GM23338 (cell line): Measurements from ENCODE around the gene FAM136A. TPM values are rescaled to one million over a fixed set of nuclear protein-coding genes. Genes with fewer than 3 reads are reported as not detected.

Experiments used
- ATAC-seq: fragments of 200-7000 bp; cut with Tn5 transposase; 3 replicates; pipeline ENCODE4 v1.9.1; 2020
- DNase-seq: peaks from one replicate; pipeline ENCODE4 v3.0.0-alpha.2; 2015; ENCODE audit warnings: low spot score
- H2AFZ ChIP-seq: fragments of 200-600 bp; sonication (generic); 2 replicates; pipeline ENCODE4 v1.8.0; 2016; ENCODE audit warnings: antibody characterized with exemption, mild to moderate bottlenecking, moderate library complexity
- H3F3A ChIP-seq: fragments of 200-600 bp; sonication (generic); replicated peaks from 2 replicates; pipeline ENCODE4 v1.8.0; 2017; ENCODE audit warnings: antibody characterized with exemption, mixed run types, low read depth
- H3K27ac ChIP-seq: fragments of 200-600 bp; sonication (generic); 2 replicates; pipeline ENCODE4 v1.6.1; 2016; ENCODE audit warnings: low read depth
- H3K27me3 ChIP-seq: fragments of 200-600 bp; sonication (generic); 2 replicates; pipeline ENCODE4 v1.8.0; 2016; ENCODE audit warnings: mild to moderate bottlenecking, mixed run types, moderate library complexity; ENCODE audit not compliant: insufficient read depth
- H3K36me3 ChIP-seq: fragments of 200-600 bp; sonication (generic); 2 replicates; pipeline ENCODE4 v1.8.0; 2016; ENCODE audit warnings: mild to moderate bottlenecking; ENCODE audit not compliant: insufficient read depth
- H3K4me1 ChIP-seq: fragments of 200-600 bp; sonication (generic); 2 replicates; pipeline ENCODE4 v1.8.0; 2016; ENCODE audit warnings: mild to moderate bottlenecking, moderate library complexity; ENCODE audit not compliant: insufficient read depth
- H3K4me2 ChIP-seq: fragments of 200-600 bp; sonication (generic); 2 replicates; pipeline ENCODE4 v1.7.1; 2017; ENCODE audit warnings: mixed run types
- H3K4me3 ChIP-seq: fragments of 200-600 bp; sonication (generic); 2 replicates; pipeline ENCODE4 v1.6.1; 2016; ENCODE audit warnings: mixed run types
- H3K79me2 ChIP-seq: fragments of 200-600 bp; sonication (generic); replicated peaks from 2 replicates; pipeline ENCODE4 v1.8.0; 2017; ENCODE audit warnings: mild to moderate bottlenecking; ENCODE audit not compliant: insufficient read depth
- H3K9me2 ChIP-seq: fragments of 200-600 bp; sonication (generic); 2 replicates; pipeline ENCODE4 v1.8.0; 2017; ENCODE audit not compliant: insufficient read depth
- H4K20me1 ChIP-seq: fragments of 200-600 bp; sonication (generic); replicated peaks from 2 replicates; pipeline ENCODE4 v1.8.0; 2017; ENCODE audit warnings: mild to moderate bottlenecking; ENCODE audit not compliant: insufficient read depth
- H3K27ac Mint-ChIP-seq: 2 replicates; pipeline ENCODE4 v1.8.0; 2020; ENCODE audit warnings: inconsistent platforms, mild to moderate bottlenecking, moderate library complexity, mixed read lengths
- H3K27me3 Mint-ChIP-seq: 3 replicates; pipeline ENCODE4 v1.8.0; 2022; ENCODE audit warnings: low read depth, mild to moderate bottlenecking, moderate library complexity, mixed read lengths, inconsistent platforms; ENCODE audit not compliant: insufficient read depth, poor library complexity
- H3K36me3 Mint-ChIP-seq: 3 replicates; pipeline ENCODE4 v1.8.0; 2021; ENCODE audit warnings: low read depth, mild to moderate bottlenecking, inconsistent platforms, moderate library complexity, mixed read lengths
- H3K4me1 Mint-ChIP-seq: 3 replicates; pipeline ENCODE4 v1.8.0; 2020; ENCODE audit warnings: mild to moderate bottlenecking, inconsistent platforms, mixed read lengths
- H3K4me3 Mint-ChIP-seq: 3 replicates; pipeline ENCODE4 v1.8.0; 2021; ENCODE audit warnings: moderate library complexity, mild to moderate bottlenecking, inconsistent platforms, mixed read lengths
- H3K9me3 Mint-ChIP-seq: 3 replicates; pipeline ENCODE4 v1.8.0; 2020; ENCODE audit warnings: moderate library complexity, mild to moderate bottlenecking, inconsistent platforms, mixed read lengths
- CREB1 ChIP-seq: fragments of 250-450 bp; sonication (Bioruptor Pico); IDR thresholded peaks from 2 replicates; pipeline ENCODE4 v1.5.0; 2020; ENCODE audit warnings: low read depth, mild to moderate bottlenecking, moderate library complexity
- CTCF ChIP-seq, 2 experiments: fragments of 200-600 bp in 1 of 2; sonication (generic) in 1 of 2; conservative IDR thresholded peaks; 2 replicates each; pipeline versions ENCODE4 v1.5.1 to v1.6.1; 2016 to 2017; ENCODE audit warnings: antibody characterized with exemption in 2 of 2, low read depth in 2 of 2, mild to moderate bottlenecking in 2 of 2, moderate library complexity in 1 of 2
- EZH2 ChIP-seq: fragments of 200-600 bp; sonication (generic); IDR thresholded peaks from one replicate; pipeline ENCODE4 v1.8.0; 2017; ENCODE audit warnings: antibody characterized with exemption, mild to moderate bottlenecking, low read depth; ENCODE audit not compliant: unreplicated experiment
- JUNB ChIP-seq: IDR thresholded peaks from one replicate; pipeline ENCODE4 v1.6.1; 2016; ENCODE audit warnings: antibody characterized with exemption; ENCODE audit not compliant: unreplicated experiment
- NANOG ChIP-seq: IDR thresholded peaks from 2 replicates; pipeline ENCODE4 v1.6.1; 2016; ENCODE audit warnings: antibody characterized with exemption, borderline replicate concordance
- REST ChIP-seq: IDR thresholded peaks from one replicate; pipeline ENCODE4 v1.6.1; 2018; ENCODE audit warnings: antibody characterized with exemption; ENCODE audit not compliant: unreplicated experiment
- ZNF114 ChIP-seq: fragments of 250-450 bp; sonication (Bioruptor Pico); IDR thresholded peaks from 2 replicates; pipeline ENCODE4 v1.5.0; 2020; ENCODE audit warnings: mild to moderate bottlenecking, moderate library complexity
- ZNF331 ChIP-seq: fragments of 250-450 bp; sonication (Bioruptor Pico); IDR thresholded peaks from 2 replicates; pipeline ENCODE4 v1.5.0; 2020; ENCODE audit warnings: low read depth, mild to moderate bottlenecking, moderate library complexity
- ZNF462 ChIP-seq: fragments of 250-450 bp; sonication (Bioruptor Pico); IDR thresholded peaks from 2 replicates; pipeline ENCODE4 v1.5.0; 2020; ENCODE audit warnings: mild to moderate bottlenecking, moderate library complexity
- polyA plus RNA-seq: library from polyadenylated mRNA; unstranded; fragments of >200 nt; fragmentation: Nextera tagmentation; extraction: Ambion mirVana; gene quantifications from 2 replicates; pipeline ENCODE4 v1.2.1, GENCODE V29; 2016
- total RNA-seq: library from RNA; depleted of rRNA; stranded (reverse); fragments of >200 nt; shearing (Covaris generic); gene quantifications from 2 replicates; pipeline ENCODE4 v1.2.3, GENCODE V29; 2014

Gene FAM136A
- total and polyA plus RNA-seq, 2 experiments from 2014 or later, result 115 to 150 TPM

GRCh38 chr2:70340075-70340474 lies 38.2 kb upstream of the FAM136A start (continued):
- TF ChIP-seq ZNF462 (CRISPR knock-in tag) (no peak), NANOG (no peak), CREB1 (no peak), JUNB (no peak), ZNF114 (CRISPR knock-in tag) (no peak), ZNF331 (CRISPR knock-in tag) (no peak)

GRCh38 chr2:70336552-70336951 lies 34.7 kb upstream of the FAM136A start:
- Histone ChIP-seq H3K4me3 (no peak overlapping the region), H3F3A (no peaks in the 10 kb centered on the region), H3K27ac (no peak overlapping the region), H2AFZ (no peak overlapping the region), H3K36me3 (no peaks in the 10 kb centered on the region), H3K79me2 (no peaks in the 10 kb centered on the region), H3K4me2 (no peak overlapping the region), H4K20me1 (no peaks in the 10 kb centered on the region), H3K4me1 (no peaks in the 10 kb centered on the region), H3K9me2 (no peaks in the 10 kb centered on the region), H3K27me3 (no peaks in the 10 kb centered on the region)
- Mint-ChIP-seq H3K4me1 (no peaks in the 10 kb centered on the region), H3K27ac (no peak overlapping the region), H3K36me3 (no peaks in the 10 kb centered on the region), H3K4me3 (no peak overlapping the region), H3K27me3 (peaks cover 7% of the 10 kb centered on the region), H3K9me3 (no peaks in the 10 kb centered on the region)
- TF ChIP-seq EZH2 (no peak), CTCF (conservative IDR thresholded peaks at IDR 0.05; ENCODE audit: low read depth in 2 of 2) (peak in 1 of 2 experiments; percentile 16; a peak in 1 of 4 replicates), REST (no peak)
- DNase-seq, result no peak
- ATAC-seq, result no peak
